CD4-positive, alpha-beta T cell treated with Interleukin-4 for 1 hour (primary cell): Measurements from ENCODE around the gene PDIA3.
"Not testable (repeated sequence)": the region's sequence is repeated elsewhere in the genome, so short reads cannot be mapped to it uniquely, and the experiment has no call there.

Experiments
- DNase-seq, 2 donors: peaks; one replicate each; pipeline ENCODE4 v3.0.0-alpha.2; 2020 to 2022

The PDIA3 gene

DNA sequence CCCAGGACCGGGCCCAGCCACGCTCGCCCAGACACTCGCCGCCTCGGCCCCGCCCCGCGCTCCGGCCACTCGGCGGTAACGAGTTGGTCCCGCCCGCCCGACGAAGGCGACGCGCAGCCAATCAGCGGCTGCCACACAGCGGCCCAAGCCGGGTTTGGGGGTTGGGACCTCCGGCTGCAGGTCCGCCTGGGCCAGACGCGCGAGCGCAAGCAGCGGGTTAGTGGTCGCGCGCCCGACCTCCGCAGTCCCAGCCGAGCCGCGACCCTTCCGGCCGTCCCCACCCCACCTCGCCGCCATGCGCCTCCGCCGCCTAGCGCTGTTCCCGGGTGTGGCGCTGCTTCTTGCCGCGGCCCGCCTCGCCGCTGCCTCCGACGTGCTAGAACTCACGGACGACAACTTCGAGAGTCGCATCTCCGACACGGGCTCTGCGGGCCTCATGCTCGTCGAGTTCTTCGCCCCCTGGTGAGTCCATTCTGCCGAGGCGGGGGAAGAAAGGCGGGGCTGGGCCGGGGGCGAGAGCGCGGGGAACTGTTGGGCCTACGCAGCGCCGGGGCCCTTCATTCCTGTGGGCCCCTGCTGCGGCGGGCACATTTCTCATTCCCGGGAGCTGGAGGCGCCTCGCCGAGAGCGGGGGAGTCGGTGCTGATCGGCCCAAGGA lies at the start of gene PDIA3:
Gene PDIA3, plus strand, starts transcription at position 194 of the 658 bp plus-strand sequence. Its CDS starts 102 bp downstream, at position 296.
- DNase-seq: peak; percentile 88 to 91

GRCh38 chr15:43702174-43702573 lies 44.1 kb upstream of the PDIA3 start:
- DNase-seq: no peak

DNA sequence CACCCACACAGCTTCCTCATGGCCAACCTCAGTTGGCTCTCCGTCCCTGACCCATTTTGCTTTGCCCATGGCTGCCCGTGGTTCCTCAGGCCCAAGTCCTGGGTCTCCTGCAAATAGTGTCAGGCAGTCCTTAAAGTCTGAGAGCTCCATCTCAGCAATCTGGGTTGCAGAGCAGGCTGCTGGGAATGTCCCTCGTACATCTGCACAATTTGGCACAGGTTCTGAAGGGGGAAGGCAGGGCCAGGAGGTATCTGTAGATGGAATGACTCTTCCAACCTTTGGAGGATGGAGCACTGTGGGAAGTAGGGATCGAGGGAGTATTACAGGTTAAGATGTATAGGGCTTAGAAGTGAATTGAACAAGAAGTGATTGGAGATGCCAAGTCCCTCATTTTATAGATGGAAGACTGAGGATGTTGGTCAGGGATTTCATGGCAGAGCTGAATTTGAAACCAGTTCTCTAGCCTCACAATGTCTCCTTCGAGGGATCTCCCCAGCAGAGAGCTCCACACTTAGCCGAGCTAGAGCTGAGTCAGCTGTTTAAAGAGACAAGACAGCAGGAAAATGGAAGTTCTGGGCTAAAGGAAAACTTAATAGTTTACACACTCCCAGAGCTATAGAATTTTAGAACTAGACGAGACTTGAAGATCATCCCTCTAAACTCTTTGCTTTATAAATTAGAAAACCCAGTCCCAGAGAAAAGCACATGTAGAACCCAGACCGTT lies 43.4 kb upstream of the PDIA3 start:
- no peak for DNase-seq

DNA sequence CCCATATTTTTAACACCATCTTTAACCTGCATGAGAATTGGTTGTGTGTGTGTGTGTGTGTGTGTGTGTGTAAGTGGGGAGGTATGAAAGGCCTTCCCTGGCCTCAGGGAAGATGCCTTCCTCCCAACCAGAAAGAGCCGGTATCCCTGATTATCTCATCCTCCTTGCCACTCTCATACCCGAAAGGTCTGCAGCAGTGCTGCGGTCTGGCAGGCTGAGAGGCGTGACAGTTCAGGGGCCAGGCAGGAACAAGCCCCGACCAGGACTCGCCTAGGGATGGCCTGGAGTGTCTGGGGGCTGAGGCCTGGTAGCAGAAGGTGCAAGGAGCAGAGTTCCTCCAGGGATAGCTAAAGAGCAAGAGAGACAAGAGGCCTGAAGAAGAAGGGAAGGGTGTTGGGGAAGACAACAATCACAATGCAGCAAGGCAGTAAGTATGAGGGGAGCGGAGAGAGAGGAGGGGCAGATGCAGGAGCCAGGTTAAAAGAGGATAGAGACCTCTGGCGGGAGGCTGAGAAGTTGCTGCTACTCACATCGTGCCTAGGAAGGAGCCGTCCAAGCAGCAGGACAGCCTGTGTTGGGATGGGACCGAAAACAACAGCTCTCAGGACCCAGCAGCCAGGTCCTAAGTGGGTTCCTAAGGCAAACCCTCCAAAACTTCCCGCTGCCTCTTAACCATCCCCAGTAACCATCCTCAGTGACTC lies 35.7 kb upstream of the PDIA3 start:
- not testable (repeated sequence) for DNase-seq

- DNase-seq: no peak
Observed at GRCh38 chr15:43723151-43723550, 23.1 kb upstream of the PDIA3 start.

DNA sequence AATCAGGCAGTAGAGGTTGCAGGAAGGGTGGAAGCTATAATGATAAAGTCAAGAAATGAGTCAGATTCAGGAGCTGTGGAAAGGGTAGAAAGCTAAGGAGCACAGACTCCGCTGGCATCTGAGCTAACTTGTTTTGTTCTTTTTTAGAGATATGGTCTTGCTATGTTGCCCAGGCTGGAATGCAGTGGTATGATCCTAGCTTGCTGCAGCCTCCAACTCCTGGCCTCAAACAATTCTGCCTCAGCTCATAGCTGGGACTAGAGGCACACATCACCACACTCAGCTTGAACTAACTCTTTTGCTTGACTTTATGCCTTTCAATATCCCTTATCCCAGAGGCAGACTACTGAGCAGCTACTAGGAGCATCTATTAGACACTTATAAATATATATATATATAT lies 19.9 kb upstream of the PDIA3 start:
- DNase-seq: not testable (repeated sequence)

DNA sequence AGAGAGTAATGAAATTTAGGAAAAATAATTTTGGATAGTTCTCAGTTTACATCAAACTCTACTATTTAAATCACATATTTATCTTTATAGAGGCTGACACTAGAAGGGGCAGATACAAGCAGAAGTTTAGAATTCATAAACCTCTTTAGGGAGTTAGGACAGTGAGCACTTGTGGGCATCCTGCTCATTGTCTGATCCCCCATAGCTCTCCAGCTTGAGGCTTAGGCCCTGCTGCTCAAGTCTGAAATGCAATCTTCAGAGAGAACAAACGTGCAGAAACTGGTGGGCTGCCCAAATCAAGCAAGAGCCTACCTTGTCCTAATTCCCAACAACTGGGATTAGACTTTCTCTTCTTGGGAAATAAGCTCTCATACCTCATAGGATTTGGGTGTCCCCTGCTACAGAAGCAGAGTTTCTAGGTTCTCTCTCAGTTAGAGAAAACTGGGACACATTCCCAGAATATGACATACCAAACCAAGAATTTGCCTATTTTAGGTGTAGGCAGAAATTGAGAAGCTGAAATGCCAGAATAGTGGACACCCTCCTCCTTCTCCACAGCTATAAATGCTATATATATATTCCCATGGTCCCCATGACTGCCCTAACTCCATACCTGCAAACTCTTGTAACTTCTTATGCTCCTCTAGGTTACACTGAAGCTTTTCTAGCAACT lies 18.0 kb upstream of the PDIA3 start:
- not testable (repeated sequence) for DNase-seq

- DNase-seq: no peak
Observed at GRCh38 chr15:43735416-43735815, 10.8 kb upstream of the PDIA3 start.

- peak; percentile 51 to 62 for DNase-seq
Observed at GRCh38 chr15:43746903-43747309, 668 bp downstream of the PDIA3 start.

DNA sequence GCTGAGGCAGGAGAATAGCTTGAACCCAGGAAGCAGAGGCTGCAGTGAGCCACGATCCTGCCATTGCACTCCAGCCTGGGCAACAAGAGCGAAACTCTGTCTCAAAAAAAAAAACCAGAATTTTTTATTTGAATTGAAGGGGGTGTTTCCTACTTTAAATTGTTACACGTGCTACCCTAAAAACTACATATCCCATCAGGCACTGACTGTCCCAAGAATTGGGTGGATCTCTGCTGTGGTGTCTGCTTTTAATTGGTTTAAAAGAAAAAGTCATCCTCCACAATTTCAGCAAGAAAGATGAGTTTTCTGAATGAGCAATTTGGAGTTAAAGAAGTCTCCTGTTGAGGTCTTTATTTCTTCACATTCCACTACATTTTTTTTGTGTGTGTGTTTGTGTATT lies 2.1 kb downstream of the PDIA3 start:
- DNase-seq: peak in 1 of 2 donors; percentile 65

DNA sequence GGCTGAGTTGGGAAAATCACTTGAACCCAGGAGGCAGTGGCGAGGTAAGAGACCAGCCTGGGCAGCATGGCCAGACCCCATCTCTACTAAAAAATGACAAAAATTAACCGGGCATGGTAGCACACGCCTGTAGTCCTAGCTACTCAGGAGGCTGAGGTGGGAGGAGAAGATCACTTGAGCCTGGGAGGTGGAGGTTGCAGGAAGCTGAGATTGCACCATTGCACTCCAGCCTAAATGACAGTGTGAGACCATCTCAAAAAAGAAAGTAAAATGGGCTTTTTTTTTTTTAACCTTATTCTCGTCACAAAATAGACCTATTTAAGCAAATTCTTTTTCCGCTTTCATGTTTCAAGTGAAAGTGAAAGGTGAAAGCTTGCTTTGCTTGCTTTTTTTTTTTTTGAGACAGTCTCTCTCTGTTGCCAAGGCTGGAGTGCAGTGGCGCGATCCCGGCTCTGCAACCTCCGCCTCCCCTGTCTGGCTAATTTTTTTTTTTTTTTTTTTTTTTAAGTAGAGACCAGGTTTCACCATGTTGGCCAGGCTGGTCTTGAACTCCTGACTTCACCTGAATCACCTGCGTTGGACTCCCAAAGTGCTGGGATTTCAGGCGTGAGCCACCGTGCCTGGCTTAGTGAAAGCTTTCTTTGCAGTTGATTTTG lies 3.6 kb downstream of the PDIA3 start:
- DNase-seq: peak; percentile 60 to 84

- DNase-seq: no peak
Observed at GRCh38 chr15:43751885-43752284, 5.6 kb downstream of the PDIA3 start.

GRCh38 chr15:43762824-43763223 lies 16.6 kb downstream of the PDIA3 start:
- DNase-seq: no peak

- DNase-seq: no peak
Observed at GRCh38 chr15:43763819-43764446, 17.7 kb downstream of the PDIA3 start.

GRCh38 chr15:43769584-43770228 lies 23.5 kb downstream of the PDIA3 start:
- peak; percentile 66 to 71 for DNase-seq

GRCh38 chr15:43771816-43772215 lies 25.6 kb downstream of the PDIA3 start:
- no peak for DNase-seq

DNA sequence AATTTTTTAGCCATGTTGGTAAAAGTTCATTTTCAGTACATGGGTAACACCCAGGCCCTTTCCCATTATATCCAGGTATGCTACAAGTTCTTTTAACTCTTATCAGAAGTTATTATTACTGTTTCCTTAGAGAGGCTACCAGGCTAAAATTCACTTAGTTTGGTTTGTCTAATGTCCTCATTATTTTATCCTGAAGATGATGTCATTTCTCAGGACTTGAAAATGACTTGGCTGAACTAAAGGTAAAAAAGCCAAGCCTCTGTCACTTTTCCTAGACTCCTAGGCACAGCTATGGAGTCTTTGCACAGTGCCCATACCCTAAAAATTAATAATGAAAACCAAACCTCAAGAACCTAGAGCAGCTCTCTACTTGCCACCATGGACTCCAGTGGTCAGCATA lies 26.4 kb downstream of the PDIA3 start:
- DNase-seq: no peak

DNA sequence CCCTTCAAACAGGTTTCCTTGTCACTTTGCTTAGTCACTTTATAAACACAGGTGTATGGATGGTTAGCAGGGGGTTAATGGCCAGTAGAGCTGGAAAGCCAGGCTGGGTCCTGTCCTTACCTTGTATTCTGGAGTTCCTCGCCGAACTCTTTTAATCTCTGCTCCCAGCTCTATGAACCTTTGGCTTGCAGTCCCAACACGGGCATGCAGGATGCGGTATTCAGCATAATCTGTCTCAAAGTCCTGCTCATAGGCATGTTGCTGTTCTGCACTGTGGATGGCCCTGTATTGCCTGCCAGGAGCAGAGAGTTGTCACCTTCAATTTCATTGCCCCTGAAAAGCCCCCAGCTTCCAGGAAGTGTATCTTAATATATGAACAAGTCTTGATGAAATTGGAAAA lies 27.8 kb downstream of the PDIA3 start:
- DNase-seq: no peak

DNA sequence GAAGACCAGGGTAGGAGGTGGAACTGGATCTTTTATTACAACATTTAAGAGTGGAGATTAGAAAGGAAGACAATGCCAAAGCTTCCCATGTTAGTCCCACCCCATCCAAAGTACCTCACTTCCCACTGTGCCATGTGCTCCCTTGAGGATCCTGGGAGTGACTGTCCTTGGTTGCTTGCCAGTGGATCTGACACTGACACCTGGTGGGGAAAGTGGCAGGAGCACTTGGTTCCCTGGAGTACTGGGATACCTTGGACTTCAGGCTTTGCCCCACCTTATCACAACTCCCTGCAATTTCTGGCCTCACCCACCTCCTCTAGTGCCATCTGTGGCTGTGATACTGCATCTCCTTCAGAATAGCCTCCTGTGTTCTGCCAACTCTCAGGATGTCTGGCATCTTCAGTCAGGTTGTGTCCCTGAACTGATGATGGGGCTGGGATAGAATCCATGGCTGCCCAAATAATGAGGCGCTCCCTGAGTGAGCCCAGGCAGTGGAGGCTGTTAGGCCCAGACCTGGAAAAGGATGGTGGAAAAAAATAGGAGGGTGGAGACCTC lies 29.2 kb downstream of the PDIA3 start:
- DNase-seq: no peak

GRCh38 chr15:43776101-43776717 lies 30.0 kb downstream of the PDIA3 start:
- peak in 1 of 2 donors; percentile 84 for DNase-seq

DNA sequence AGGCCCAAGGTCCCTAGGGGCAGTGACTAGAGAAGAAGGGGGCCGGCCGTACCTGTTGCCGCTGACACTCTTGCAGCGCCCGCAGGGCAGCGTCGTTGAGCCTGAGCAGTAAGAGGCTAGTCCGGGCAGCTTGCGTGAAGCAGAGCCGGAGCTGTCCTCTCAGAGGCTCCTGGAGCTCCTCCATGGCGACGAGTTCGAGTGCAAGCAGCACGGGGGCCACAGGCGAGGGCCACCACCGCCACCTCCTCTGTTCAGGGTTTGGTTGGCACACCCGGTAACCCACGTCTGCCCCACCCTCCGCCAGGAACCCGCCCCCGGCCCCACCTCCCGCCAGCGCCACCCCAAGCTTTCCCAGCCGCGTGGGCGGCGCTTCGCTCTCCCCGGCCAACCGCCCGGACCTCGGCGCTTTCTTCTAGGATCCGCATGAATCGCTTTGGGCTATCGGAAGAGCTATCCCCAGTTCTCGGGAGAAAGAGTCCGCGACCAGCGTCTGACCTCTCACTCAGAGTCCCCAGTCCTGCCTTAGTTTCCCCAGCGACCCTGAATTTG lies 30.6 kb downstream of the PDIA3 start, which contains the start of gene ELL3:
Gene ELL3, minus strand, starts transcription at position 249 of the 549 bp plus-strand sequence. Its CDS starts 65 bp downstream, at position 184.
- DNase-seq: peak; percentile 77 to 82
